ENCODE measurements around the gene NDRG3. TPM values are rescaled to one million over a fixed set of nuclear protein-coding genes. Genes with fewer than 3 reads are reported as not detected.

NDRG3 gene
- total and polyA plus RNA-seq, 10 of the 15 experiments (the other 5 are each of a cell fraction or from before 2014, with no cell fraction given) = 11.2 to 29.7 (median 14.9) TPM

DNA sequence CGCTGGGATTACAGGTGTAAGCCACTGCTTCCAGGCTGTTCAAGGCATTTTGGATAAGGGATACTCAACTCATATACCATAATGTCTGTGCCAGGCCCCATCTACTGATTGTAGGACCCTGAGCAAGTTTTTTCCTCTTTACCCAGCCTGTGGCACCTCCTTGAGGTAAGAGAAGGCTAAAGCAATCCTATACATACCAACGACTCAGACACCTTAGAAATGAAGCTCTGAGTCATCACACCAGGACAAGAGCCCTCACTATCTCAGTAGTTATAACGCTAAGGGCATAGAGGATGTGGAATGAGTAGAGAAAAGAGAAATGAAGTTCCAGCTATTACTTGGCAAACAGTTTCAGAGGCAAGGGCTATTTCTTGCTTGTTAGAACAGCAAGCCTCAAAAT, 16.9 kb downstream of the NDRG3 start:
- Histone ChIP-seq H3K79me2 (ENCODE audit: control insufficient read depth, insufficient read depth, low read length) (no peaks in the 10 kb centered on the region; the same call in 1 of the 2 replicates), H2AFZ (ENCODE audit: control insufficient read depth, low read depth, low read length) (no peak overlapping the region), H3K9ac (ENCODE audit: control insufficient read depth, insufficient read depth, low read length) (no peak overlapping the region), H3K36me3 (ENCODE audit: control insufficient read depth in 2 of 2, insufficient read depth in 2 of 2, low read length in 1 of 2) (no peaks in the 10 kb centered on the region; a peak in 1 of 4 replicates), H3K9me3 (replicated peaks; ENCODE audit: control insufficient read depth, insufficient read depth, low read length) (no peaks in the 10 kb centered on the region), H3K4me1 (ENCODE audit: control insufficient read depth, insufficient read depth, low read length) (peaks cover 2% of the 10 kb centered on the region), H4K20me1 (ENCODE audit: control insufficient read depth, insufficient read depth) (no peaks in the 10 kb centered on the region), H3K27me3 (replicated peaks in 1 of 2; ENCODE audit: control insufficient read depth in 2 of 2, insufficient read depth in 2 of 2, low read length in 1 of 2) (no peaks in the 10 kb centered on the region), H3K4me3 (no peak overlapping the region), H3K4me2 (ENCODE audit: control insufficient read depth, insufficient read depth) (no peak overlapping the region), H3K27ac (ENCODE audit: control insufficient read depth, insufficient read depth) (no peak overlapping the region)
- 36% methylated on average over 3 of the region's 3 CpGs for WGBS (ENCODE audit: insufficient coverage, insufficient replicate concordance, low lambda C conversion rate, missing lambda C conversion rate)
- ATAC-seq = peak; percentile 72
- no peak for DNase-seq (ENCODE audit: low read depth, low spot score)
- ChIA-PET POLR2A (no interaction called here), RAD21 (ENCODE audit: unreplicated experiment) (no interaction called here), CTCF (interaction anchor here (0.6 to 1.0 kb wide), 5 partner anchors 26 to 740 kb away, joined by 3 read pairs; no protein-coding TSS in a partner anchor), SMC1A (ENCODE audit: uncharacterized antibody, unreplicated experiment) (interaction anchor here (0.6 to 1.4 kb wide), 5 partner anchors 8 to 736 kb away, joined by 3 read pairs; no protein-coding TSS in a partner anchor)
- in situ Hi-C loops (cut with MboI) (no loop called here), intact Hi-C loops (cut with micrococcal nuclease; ENCODE audit: unreplicated experiment) (no loop called here)
- no TSS peak for BruUV-seq (replicated peaks)
- FAIRE-seq = peak; percentile 62
- TF ChIP-seq SP1 (IDR thresholded peaks at IDR 0.05; ENCODE audit: low read depth, low read length) = no peak
- no peak for TF ChIP-seq CBFB (IDR thresholded peaks at IDR 0.05; ENCODE audit: low read depth)
- TF ChIP-seq BCL11A (IDR thresholded peaks at IDR 0.05; ENCODE audit: low read depth, low read length) = no peak
- TF ChIP-seq ZBTB33 (IDR thresholded peaks at IDR 0.05) = no peak
- TF ChIP-seq, protein P1, sequence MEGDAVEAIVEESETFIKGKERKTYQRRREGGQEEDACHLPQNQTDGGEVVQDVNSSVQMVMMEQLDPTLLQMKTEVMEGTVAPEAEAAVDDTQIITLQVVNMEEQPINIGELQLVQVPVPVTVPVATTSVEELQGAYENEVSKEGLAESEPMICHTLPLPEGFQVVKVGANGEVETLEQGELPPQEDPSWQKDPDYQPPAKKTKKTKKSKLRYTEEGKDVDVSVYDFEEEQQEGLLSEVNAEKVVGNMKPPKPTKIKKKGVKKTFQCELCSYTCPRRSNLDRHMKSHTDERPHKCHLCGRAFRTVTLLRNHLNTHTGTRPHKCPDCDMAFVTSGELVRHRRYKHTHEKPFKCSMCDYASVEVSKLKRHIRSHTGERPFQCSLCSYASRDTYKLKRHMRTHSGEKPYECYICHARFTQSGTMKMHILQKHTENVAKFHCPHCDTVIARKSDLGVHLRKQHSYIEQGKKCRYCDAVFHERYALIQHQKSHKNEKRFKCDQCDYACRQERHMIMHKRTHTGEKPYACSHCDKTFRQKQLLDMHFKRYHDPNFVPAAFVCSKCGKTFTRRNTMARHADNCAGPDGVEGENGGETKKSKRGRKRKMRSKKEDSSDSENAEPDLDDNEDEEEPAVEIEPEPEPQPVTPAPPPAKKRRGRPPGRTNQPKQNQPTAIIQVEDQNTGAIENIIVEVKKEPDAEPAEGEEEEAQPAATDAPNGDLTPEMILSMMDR (IDR thresholded peaks at IDR 0.05 in 2 of 3, conservative IDR thresholded peaks at IDR 0.05 in 1 of 3; ENCODE audit: control insufficient read depth in 2 of 3, extremely low read depth in 1 of 3, insufficient read depth in 1 of 3, low read depth in 3 of 3, low read length in 3 of 3) = peak; percentile 17 to 37 (median 22); a peak in 5 of 6 replicates
- TF ChIP-seq, protein P2, sequence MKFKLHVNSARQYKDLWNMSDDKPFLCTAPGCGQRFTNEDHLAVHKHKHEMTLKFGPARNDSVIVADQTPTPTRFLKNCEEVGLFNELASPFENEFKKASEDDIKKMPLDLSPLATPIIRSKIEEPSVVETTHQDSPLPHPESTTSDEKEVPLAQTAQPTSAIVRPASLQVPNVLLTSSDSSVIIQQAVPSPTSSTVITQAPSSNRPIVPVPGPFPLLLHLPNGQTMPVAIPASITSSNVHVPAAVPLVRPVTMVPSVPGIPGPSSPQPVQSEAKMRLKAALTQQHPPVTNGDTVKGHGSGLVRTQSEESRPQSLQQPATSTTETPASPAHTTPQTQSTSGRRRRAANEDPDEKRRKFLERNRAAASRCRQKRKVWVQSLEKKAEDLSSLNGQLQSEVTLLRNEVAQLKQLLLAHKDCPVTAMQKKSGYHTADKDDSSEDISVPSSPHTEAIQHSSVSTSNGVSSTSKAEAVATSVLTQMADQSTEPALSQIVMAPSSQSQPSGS (IDR thresholded peaks at IDR 0.05; ENCODE audit: low read length) = no peak
- TF ChIP-seq IRF4 (IDR thresholded peaks at IDR 0.05; ENCODE audit: low read depth, low read length) = no peak
- no peak for TF ChIP-seq POU2F2 (IDR thresholded peaks at IDR 0.05; ENCODE audit: borderline replicate concordance, low read depth, low read length)
- TF ChIP-seq JUNB (IDR thresholded peaks at IDR 0.05) = 0 out of 2 replicates have a peak, but pooled peaks have one; percentile 13
- TF ChIP-seq, protein P3, sequence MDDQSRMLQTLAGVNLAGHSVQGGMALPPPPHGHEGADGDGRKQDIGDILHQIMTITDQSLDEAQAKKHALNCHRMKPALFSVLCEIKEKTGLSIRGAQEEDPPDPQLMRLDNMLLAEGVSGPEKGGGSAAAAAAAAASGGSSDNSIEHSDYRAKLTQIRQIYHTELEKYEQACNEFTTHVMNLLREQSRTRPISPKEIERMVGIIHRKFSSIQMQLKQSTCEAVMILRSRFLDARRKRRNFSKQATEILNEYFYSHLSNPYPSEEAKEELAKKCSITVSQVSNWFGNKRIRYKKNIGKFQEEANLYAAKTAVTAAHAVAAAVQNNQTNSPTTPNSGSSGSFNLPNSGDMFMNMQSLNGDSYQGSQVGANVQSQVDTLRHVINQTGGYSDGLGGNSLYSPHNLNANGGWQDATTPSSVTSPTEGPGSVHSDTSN (IDR thresholded peaks at IDR 0.05; ENCODE audit: insufficient replicate concordance, low read depth, low read length) = no peak
- TF ChIP-seq CHD2 (IDR thresholded peaks at IDR 0.05; ENCODE audit: borderline replicate concordance, low read depth, low read length) = no peak
- TF ChIP-seq IKZF1 (conservative IDR thresholded peaks at IDR 0.05) = no peak
- no peak for TF ChIP-seq MEF2A (IDR thresholded peaks at IDR 0.05; ENCODE audit: insufficient read depth, low read depth, low read length)
- TF ChIP-seq RAD21 (IDR thresholded peaks at IDR 0.05; ENCODE audit: insufficient read depth, low read depth, low read length) = peak; percentile 54; the same call in 1 of the 2 replicates
- TF ChIP-seq, protein P4, sequence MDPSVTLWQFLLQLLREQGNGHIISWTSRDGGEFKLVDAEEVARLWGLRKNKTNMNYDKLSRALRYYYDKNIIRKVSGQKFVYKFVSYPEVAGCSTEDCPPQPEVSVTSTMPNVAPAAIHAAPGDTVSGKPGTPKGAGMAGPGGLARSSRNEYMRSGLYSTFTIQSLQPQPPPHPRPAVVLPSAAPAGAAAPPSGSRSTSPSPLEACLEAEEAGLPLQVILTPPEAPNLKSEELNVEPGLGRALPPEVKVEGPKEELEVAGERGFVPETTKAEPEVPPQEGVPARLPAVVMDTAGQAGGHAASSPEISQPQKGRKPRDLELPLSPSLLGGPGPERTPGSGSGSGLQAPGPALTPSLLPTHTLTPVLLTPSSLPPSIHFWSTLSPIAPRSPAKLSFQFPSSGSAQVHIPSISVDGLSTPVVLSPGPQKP (IDR thresholded peaks at IDR 0.05; ENCODE audit: low read depth, low read length) = no peak
- no peak for TF ChIP-seq CBX5 (IDR thresholded peaks at IDR 0.05; ENCODE audit: low read depth)
- TF ChIP-seq SMARCA5 (IDR thresholded peaks at IDR 0.05) = no peak
- TF ChIP-seq TAF1 (IDR thresholded peaks at IDR 0.05; ENCODE audit: borderline replicate concordance, low read depth, low read length) = no peak
- no peak for TF ChIP-seq MTA2 (IDR thresholded peaks at IDR 0.05; ENCODE audit: low read depth)
